HG03520 (cell line): ENCODE data around the gene PPFIA2.

Experiments used
- ATAC-seq: cut with Tn5 transposase; IDR thresholded peaks from one replicate; pipeline ENCODE4 v1.9.1; 2021; ENCODE audit warnings: mild to moderate bottlenecking, moderate library complexity; ENCODE audit not compliant: unreplicated experiment

Gene PPFIA2

GRCh38 chr12:81564237-81564636, 194.9 kb downstream of the PPFIA2 start:
- no peak for ATAC-seq

GRCh38 chr12:81558031-81558430, 201.1 kb downstream of the PPFIA2 start:
- no peak for ATAC-seq

GRCh38 chr12:81546811-81547210, 212.3 kb downstream of the PPFIA2 start:
- no peak for ATAC-seq

GRCh38 chr12:81543621-81544139, 215.5 kb downstream of the PPFIA2 start:
- ATAC-seq, result no peak

- no peak for ATAC-seq
Measured at GRCh38 chr12:81542065-81543010, 216.8 kb downstream of the PPFIA2 start.

- no peak for ATAC-seq
Measured at GRCh38 chr12:81541121-81541520, 218.0 kb downstream of the PPFIA2 start.

- no peak for ATAC-seq
Measured at GRCh38 chr12:81539279-81539678, 219.9 kb downstream of the PPFIA2 start.

GRCh38 chr12:81533054-81533453, 226.1 kb downstream of the PPFIA2 start:
- ATAC-seq, result no peak

GRCh38 chr12:81530352-81530751, 228.8 kb downstream of the PPFIA2 start:
- ATAC-seq, result no peak

- ATAC-seq, result peak; percentile 79
Measured at GRCh38 chr12:81520064-81520945, 238.8 kb downstream of the PPFIA2 start.

- ATAC-seq, result no peak
Measured at GRCh38 chr12:81518638-81519037, 240.5 kb downstream of the PPFIA2 start.

- ATAC-seq, result no peak
Measured at GRCh38 chr12:81517296-81517695, 241.9 kb downstream of the PPFIA2 start.

GRCh38 chr12:81502912-81503695, 256.0 kb downstream of the PPFIA2 start:
- no peak for ATAC-seq

GRCh38 chr12:81500788-81501187, 258.4 kb downstream of the PPFIA2 start:
- ATAC-seq, result no peak

GRCh38 chr12:81499809-81500208, 259.3 kb downstream of the PPFIA2 start:
- no peak for ATAC-seq

GRCh38 chr12:81492131-81492720, 266.9 kb downstream of the PPFIA2 start:
- no peak for ATAC-seq

GRCh38 chr12:81472934-81473333, 286.2 kb downstream of the PPFIA2 start:
- ATAC-seq, result no peak

GRCh38 chr12:81470923-81471322, 288.2 kb downstream of the PPFIA2 start:
- no peak for ATAC-seq

GRCh38 chr12:81468206-81468605, 290.9 kb downstream of the PPFIA2 start:
- ATAC-seq, result no peak

GRCh38 chr12:81465876-81466275, 293.3 kb downstream of the PPFIA2 start:
- ATAC-seq, result no peak
